ENCODE measurements around the gene FCHO1.

DNA sequence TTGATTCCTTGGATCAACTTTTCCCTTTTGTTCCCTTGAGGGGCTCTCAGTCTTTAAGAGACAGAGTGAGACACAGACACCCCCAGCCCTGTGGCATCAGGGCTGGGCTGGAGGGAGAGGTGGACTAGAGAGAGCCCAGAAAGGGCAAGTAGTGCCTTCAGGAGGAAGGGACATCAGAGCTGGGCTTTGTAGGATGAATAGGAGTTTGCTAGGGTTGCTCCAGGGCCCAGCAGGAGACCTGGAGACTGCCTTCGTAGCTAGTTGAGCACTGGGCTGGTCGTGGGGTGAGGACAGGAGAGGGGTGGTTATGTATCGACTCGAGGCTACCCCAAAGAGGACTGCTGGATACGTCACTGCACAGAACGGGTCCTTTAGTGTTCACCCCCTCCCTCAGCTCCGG lies 26.6 kb upstream of the FCHO1 start:
- no peak for TF ChIP-seq POLR2AphosphoS5 (IDR thresholded peaks at IDR 0.05; ENCODE audit: low read depth)
- TF ChIP-seq, protein P1, sequence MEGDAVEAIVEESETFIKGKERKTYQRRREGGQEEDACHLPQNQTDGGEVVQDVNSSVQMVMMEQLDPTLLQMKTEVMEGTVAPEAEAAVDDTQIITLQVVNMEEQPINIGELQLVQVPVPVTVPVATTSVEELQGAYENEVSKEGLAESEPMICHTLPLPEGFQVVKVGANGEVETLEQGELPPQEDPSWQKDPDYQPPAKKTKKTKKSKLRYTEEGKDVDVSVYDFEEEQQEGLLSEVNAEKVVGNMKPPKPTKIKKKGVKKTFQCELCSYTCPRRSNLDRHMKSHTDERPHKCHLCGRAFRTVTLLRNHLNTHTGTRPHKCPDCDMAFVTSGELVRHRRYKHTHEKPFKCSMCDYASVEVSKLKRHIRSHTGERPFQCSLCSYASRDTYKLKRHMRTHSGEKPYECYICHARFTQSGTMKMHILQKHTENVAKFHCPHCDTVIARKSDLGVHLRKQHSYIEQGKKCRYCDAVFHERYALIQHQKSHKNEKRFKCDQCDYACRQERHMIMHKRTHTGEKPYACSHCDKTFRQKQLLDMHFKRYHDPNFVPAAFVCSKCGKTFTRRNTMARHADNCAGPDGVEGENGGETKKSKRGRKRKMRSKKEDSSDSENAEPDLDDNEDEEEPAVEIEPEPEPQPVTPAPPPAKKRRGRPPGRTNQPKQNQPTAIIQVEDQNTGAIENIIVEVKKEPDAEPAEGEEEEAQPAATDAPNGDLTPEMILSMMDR (IDR thresholded peaks at IDR 0.05; ENCODE audit: insufficient read depth, low read length) = no peak

Measured in HL-60 (cell line).